Left ventricle myocardium inferior (tissue), 1 donor: ENCODE measurements around the gene BCAM. TPM values are rescaled to one million over a fixed set of nuclear protein-coding genes. Genes with fewer than 3 reads are reported as not detected.
A peak's percentile ranks its signal among the peaks of the same experiment; 100 is the strongest.
"Not testable (repeated sequence)": the region's sequence is repeated elsewhere in the genome, so short reads cannot be mapped to it uniquely, and the experiment has no call there.

Experiments used
- DNase-seq: peaks from one replicate; pipeline ENCODE4 v3.0.0-alpha.2; 2020
- H3K27ac ChIP-seq: fragments of 200-600 bp; replicated peaks from 2 replicates; pipeline ENCODE4 v1.8.0; 2021
- H3K27me3 ChIP-seq: fragments of 200-600 bp; 2 replicates; pipeline ENCODE4 v1.8.0; 2021; ENCODE audit warnings: low read depth
- H3K36me3 ChIP-seq: fragments of 200-600 bp; 2 replicates; pipeline ENCODE4 v1.8.0; 2021
- H3K4me1 ChIP-seq: fragments of 200-600 bp; 2 replicates; pipeline ENCODE4 v1.8.0; 2021
- H3K4me3 ChIP-seq: fragments of 200-600 bp; 2 replicates; pipeline ENCODE4 v1.8.0; 2021; ENCODE audit warnings: mild to moderate bottlenecking, moderate library complexity
- H3K9me3 ChIP-seq: fragments of 200-600 bp; replicated peaks from 2 replicates; pipeline ENCODE4 v1.8.0; 2021
- CTCF ChIP-seq: fragments of 200-600 bp; IDR thresholded peaks from 2 replicates; pipeline ENCODE4 v1.8.0; 2021; ENCODE audit warnings: antibody characterized with exemption, mild to moderate bottlenecking, borderline replicate concordance
- intact Hi-C: fragments of 100-400 bp; cut with micrococcal nuclease; formaldehyde crosslinking; loops from one replicate; pipeline ENCODE4 v1.11.0; 2022
- total RNA-seq: library from RNA; stranded (reverse); fragmentation: NEBNext Ultra II Directional; extraction: Animal tissue kit (Norgen Biotek cat#: 25700); gene quantifications from one replicate; pipeline ENCODE4 v1.2.1, GENCODE V29; 2021
- donor health status: DM: no; HTN: yes; CAD: no; lungs with severe emphysema.

The BCAM gene
- total RNA-seq, 1 donor from 2014 or later: 91.9 TPM

GRCh38 chr19:44851427-44851826 lies 42.5 kb downstream of the BCAM start:
- TF ChIP-seq CTCF: no peak
- H3K4me1 ChIP-seq: peaks cover 69% of the 10 kb centered on the region
- intact Hi-C loops: no loop called here
- peaks cover 7% of the 10 kb centered on the region for H3K36me3 ChIP-seq
- no peak for DNase-seq
- H3K27me3 ChIP-seq: no peaks in the 10 kb centered on the region
- H3K9me3 ChIP-seq: no peaks in the 10 kb centered on the region
- no peak overlapping the region for H3K27ac ChIP-seq
- H3K4me3 ChIP-seq: no peak overlapping the region

GRCh38 chr19:44855606-44856005 lies 46.7 kb downstream of the BCAM start:
- Histone ChIP-seq H3K27ac (peak overlapping the region; percentile 77), H3K9me3 (no peaks in the 10 kb centered on the region), H3K4me1 (peaks cover 61% of the 10 kb centered on the region), H3K27me3 (no peaks in the 10 kb centered on the region), H3K36me3 (peaks cover 8% of the 10 kb centered on the region), H3K4me3 (no peak overlapping the region)
- TF ChIP-seq CTCF: no peak
- no peak for DNase-seq
- intact Hi-C loops: no loop called here

- H3K4me1 ChIP-seq: peaks cover 58% of the 10 kb centered on the region
- H3K9me3 ChIP-seq: no peaks in the 10 kb centered on the region
- DNase-seq: peak; percentile 17
- peak overlapping the region; percentile 77 for H3K27ac ChIP-seq
- H3K36me3 ChIP-seq: peaks cover 12% of the 10 kb centered on the region
- no peak overlapping the region for H3K4me3 ChIP-seq
- intact Hi-C loops: no loop called here
- no peak for TF ChIP-seq CTCF
- H3K27me3 ChIP-seq: no peaks in the 10 kb centered on the region
Observed at GRCh38 chr19:44856421-44857083, 47.6 kb downstream of the BCAM start.

GRCh38 chr19:44857837-44858236 lies 48.9 kb downstream of the BCAM start:
- H3K36me3 ChIP-seq: peaks cover 12% of the 10 kb centered on the region
- H3K27me3 ChIP-seq: no peaks in the 10 kb centered on the region
- H3K27ac ChIP-seq: peak overlapping the region; percentile 77
- H3K4me3 ChIP-seq: no peak overlapping the region
- no peaks in the 10 kb centered on the region for H3K9me3 ChIP-seq
- DNase-seq: no peak
- intact Hi-C loops: no loop called here
- H3K4me1 ChIP-seq: peaks cover 52% of the 10 kb centered on the region
- no peak for TF ChIP-seq CTCF

GRCh38 chr19:44861576-44861975 lies 52.7 kb downstream of the BCAM start:
- intact Hi-C loops: not testable (repeated sequence)
- H3K36me3 ChIP-seq: peaks cover 22% of the 10 kb centered on the region

GRCh38 chr19:44863990-44864389 lies 55.1 kb downstream of the BCAM start:
- Histone ChIP-seq H3K4me1 (peaks cover 43% of the 10 kb centered on the region), H3K9me3 (no peaks in the 10 kb centered on the region), H3K27me3 (no peaks in the 10 kb centered on the region), H3K4me3 (no peak overlapping the region), H3K36me3 (peaks cover 34% of the 10 kb centered on the region), H3K27ac (no peak overlapping the region)
- DNase-seq: no peak
- no peak for TF ChIP-seq CTCF
- intact Hi-C loops: no loop called here

More at GRCh38 chr19:44861576-44861975, 52.7 kb downstream of the BCAM start:
- H3K27me3 ChIP-seq, H3K9me3 ChIP-seq, DNase-seq, H3K4me3 ChIP-seq, H3K27ac ChIP-seq: not testable (repeated sequence)
- peaks cover 49% of the 10 kb centered on the region for H3K4me1 ChIP-seq
